Osteocyte (in vitro differentiated cells): ENCODE measurements around the gene KCNQ5. TPM values are rescaled to one million over a fixed set of nuclear protein-coding genes. Genes with fewer than 3 reads are reported as not detected.
A peak's percentile ranks its signal among the peaks of the same experiment; 100 is the strongest.

ENCODE experiments used
- DNase-seq: peaks from one replicate; pipeline ENCODE4 v3.0.0; 2021; ENCODE audit warnings: mixed read lengths; ENCODE audit not compliant: unreplicated experiment; ENCODE audit errors: extremely low spot score
- H3K27ac Mint-ChIP-seq: one replicate; pipeline ENCODE4 v1.8.0; 2021; ENCODE audit warnings: mild to moderate bottlenecking, mixed read lengths; ENCODE audit not compliant: unreplicated experiment
- H3K27me3 Mint-ChIP-seq: one replicate; pipeline ENCODE4 v1.8.0; 2021; ENCODE audit warnings: mixed read lengths; ENCODE audit not compliant: unreplicated experiment
- H3K36me3 Mint-ChIP-seq: one replicate; pipeline ENCODE4 v1.8.0; 2021; ENCODE audit warnings: mixed read lengths; ENCODE audit not compliant: unreplicated experiment
- H3K4me1 Mint-ChIP-seq: one replicate; pipeline ENCODE4 v1.8.0; 2021; ENCODE audit warnings: mixed read lengths; ENCODE audit not compliant: unreplicated experiment
- H3K4me3 Mint-ChIP-seq: one replicate; pipeline ENCODE4 v1.8.0; 2021; ENCODE audit warnings: mild to moderate bottlenecking, moderate library complexity, mixed read lengths; ENCODE audit not compliant: unreplicated experiment
- H3K9me3 Mint-ChIP-seq: one replicate; pipeline ENCODE4 v1.8.0; 2021; ENCODE audit warnings: mixed read lengths; ENCODE audit not compliant: unreplicated experiment
- CTCF ChIP-seq: fragments of 200-600 bp; sonication (generic); IDR thresholded peaks from 2 replicates; pipeline ENCODE4 v1.5.0; 2021; ENCODE audit warnings: antibody characterized with exemption, mild to moderate bottlenecking, moderate library complexity
- total RNA-seq: library from RNA; stranded (reverse); gene quantifications from 2 replicates; pipeline ENCODE4 v1.2.1, GENCODE V29; 2021

Gene KCNQ5
- total RNA-seq, 1 donor from 2014 or later = 7.2 TPM

DNA sequence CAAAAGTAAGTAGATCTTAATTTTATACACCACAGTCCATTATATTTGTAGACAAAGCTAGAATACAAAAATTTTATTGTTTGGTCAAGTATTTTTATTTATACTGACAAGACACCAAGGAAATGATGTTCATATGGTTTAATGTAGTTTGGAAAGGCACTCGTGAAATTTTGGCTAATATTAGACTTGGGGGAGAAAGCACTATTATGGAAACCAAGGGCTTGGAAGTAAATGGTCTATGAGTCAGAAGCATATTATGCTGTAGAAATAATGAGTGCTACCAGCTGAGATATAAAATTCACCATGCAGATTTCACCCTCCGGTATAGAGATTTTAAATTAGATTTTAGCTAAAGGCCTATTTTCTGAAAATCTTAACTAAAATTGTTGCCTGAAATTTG lies 233.6 kb downstream of the KCNQ5 start:
- H3K4me3 Mint-ChIP-seq = no peak overlapping the region
- no peaks in the 10 kb centered on the region for H3K9me3 Mint-ChIP-seq
- peaks cover 20% of the 10 kb centered on the region for H3K4me1 Mint-ChIP-seq
- no peaks in the 10 kb centered on the region for H3K27me3 Mint-ChIP-seq
- H3K27ac Mint-ChIP-seq = no peak overlapping the region
- DNase-seq = no peak
- TF ChIP-seq CTCF = no peak
- H3K36me3 Mint-ChIP-seq = no peaks in the 10 kb centered on the region

- no peak for DNase-seq
- Mint-ChIP-seq H3K27ac (no peak overlapping the region), H3K27me3 (no peaks in the 10 kb centered on the region), H3K4me3 (no peak overlapping the region), H3K4me1 (peaks cover 34% of the 10 kb centered on the region), H3K36me3 (no peaks in the 10 kb centered on the region), H3K9me3 (no peaks in the 10 kb centered on the region)
- TF ChIP-seq CTCF = no peak
Observed at GRCh38 chr6:72856801-72857200, 234.9 kb downstream of the KCNQ5 start.

DNA sequence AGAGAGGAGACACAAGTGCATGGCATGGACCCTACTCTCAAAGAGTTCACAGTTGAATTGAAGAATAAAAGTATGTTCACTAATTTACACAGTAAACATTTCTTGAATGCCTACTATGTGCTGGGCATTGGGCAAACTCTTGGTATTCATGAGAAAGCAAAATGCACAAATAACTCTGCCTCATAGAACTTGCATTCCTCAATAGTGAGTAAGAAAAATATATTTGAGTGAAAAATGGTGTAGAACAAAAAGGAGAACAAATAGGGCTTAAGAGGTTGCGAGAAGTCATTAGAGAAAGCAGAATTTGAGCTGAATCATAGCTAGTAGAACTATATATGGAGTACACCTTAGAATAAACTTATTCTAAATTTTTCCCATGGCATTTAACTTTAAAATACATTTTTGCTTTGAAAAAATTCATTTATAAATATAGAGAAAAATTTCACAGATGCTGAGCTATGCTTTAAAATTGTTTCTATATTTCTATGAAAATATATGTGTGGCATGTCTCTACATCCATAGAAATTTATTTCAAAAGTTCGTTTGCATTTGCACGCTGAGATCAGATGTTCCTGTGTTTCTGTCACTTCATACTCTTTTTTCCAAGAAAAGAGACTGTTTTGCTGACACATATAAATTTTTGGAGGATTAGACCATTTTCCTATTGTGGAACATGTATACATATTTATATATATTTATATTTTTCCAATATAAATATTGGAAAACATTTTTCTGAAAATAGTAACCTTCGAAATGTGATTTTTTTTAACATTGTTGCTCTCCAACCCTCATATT lies 236.1 kb downstream of the KCNQ5 start:
- no peak for TF ChIP-seq CTCF
- H3K4me1 Mint-ChIP-seq = peaks cover 46% of the 10 kb centered on the region
- H3K4me3 Mint-ChIP-seq = no peak overlapping the region
- H3K36me3 Mint-ChIP-seq = no peaks in the 10 kb centered on the region
- H3K27ac Mint-ChIP-seq = peak overlapping the region; percentile 58
- no peaks in the 10 kb centered on the region for H3K9me3 Mint-ChIP-seq
- no peak for DNase-seq
- no peaks in the 10 kb centered on the region for H3K27me3 Mint-ChIP-seq

DNA sequence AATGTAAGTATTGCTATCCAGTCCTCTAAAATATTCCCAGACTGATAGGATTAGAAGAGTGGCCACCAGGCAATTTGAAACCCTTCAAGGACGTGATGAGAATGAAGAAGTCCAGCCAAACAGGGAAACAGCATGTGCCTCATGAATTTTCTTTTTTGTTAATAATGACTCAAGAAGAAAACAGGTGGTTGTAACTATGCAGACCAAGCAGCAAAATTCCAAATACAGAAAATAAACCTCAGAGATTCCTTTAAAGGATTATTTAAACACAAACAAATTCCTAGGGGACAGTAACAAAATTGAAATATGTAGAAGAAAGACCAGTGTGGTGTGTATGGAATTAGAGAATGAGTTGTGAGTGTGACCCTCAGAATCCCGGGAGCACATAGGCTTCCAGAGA lies 239.2 kb downstream of the KCNQ5 start:
- H3K36me3 Mint-ChIP-seq = no peaks in the 10 kb centered on the region
- no peaks in the 10 kb centered on the region for H3K9me3 Mint-ChIP-seq
- H3K27ac Mint-ChIP-seq = peak overlapping the region; percentile 87
- no peak for TF ChIP-seq CTCF
- no peak overlapping the region for H3K4me3 Mint-ChIP-seq
- peaks cover 65% of the 10 kb centered on the region for H3K4me1 Mint-ChIP-seq
- DNase-seq = no peak
- no peaks in the 10 kb centered on the region for H3K27me3 Mint-ChIP-seq

- H3K27me3 Mint-ChIP-seq = no peaks in the 10 kb centered on the region
- no peak overlapping the region for H3K4me3 Mint-ChIP-seq
- no peak for DNase-seq
- no peaks in the 10 kb centered on the region for H3K9me3 Mint-ChIP-seq
- peak overlapping the region; percentile 87 for H3K27ac Mint-ChIP-seq
- TF ChIP-seq CTCF = no peak
- H3K36me3 Mint-ChIP-seq = no peaks in the 10 kb centered on the region
- H3K4me1 Mint-ChIP-seq = peaks cover 65% of the 10 kb centered on the region
Observed at GRCh38 chr6:72861935-72862432, 240.1 kb downstream of the KCNQ5 start.
